NCI-H524 (cell line): ENCODE results near the gene PRDM5.
"Not testable (repeated sequence)": the region's sequence is repeated elsewhere in the genome, so short reads cannot be mapped to it uniquely, and the experiment has no call there.

Experiments
- DNase-seq, 2 experiments: peaks; one replicate each; lab custom pipeline; 2025; lab: John Stamatoyannopoulos, UW

Gene PRDM5

DNA sequence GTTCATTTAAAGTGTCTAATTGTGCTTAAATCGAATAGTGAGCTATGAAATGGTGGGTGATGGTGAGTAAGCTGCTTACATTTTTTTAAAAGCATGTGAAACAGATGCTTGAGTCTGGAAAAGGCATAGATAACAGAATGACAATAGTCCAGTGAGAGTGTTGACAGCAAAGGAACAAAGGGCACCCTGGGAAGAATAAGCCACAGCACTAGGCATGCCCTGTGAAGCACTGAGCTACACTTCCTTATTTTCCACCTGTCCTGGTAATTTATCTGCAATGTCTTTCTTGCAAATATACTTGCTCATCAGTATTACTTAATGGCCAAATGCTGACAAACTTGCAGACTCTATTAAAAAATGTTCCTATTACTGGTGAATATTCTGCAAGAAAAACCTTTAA lies 168.7 kb downstream of the PRDM5 start:
- DNase-seq: peak in 1 of 2 experiments; percentile 33

GRCh38 chr4:120750152-120750525 lies 172.4 kb downstream of the PRDM5 start:
- DNase-seq: no peak

DNA sequence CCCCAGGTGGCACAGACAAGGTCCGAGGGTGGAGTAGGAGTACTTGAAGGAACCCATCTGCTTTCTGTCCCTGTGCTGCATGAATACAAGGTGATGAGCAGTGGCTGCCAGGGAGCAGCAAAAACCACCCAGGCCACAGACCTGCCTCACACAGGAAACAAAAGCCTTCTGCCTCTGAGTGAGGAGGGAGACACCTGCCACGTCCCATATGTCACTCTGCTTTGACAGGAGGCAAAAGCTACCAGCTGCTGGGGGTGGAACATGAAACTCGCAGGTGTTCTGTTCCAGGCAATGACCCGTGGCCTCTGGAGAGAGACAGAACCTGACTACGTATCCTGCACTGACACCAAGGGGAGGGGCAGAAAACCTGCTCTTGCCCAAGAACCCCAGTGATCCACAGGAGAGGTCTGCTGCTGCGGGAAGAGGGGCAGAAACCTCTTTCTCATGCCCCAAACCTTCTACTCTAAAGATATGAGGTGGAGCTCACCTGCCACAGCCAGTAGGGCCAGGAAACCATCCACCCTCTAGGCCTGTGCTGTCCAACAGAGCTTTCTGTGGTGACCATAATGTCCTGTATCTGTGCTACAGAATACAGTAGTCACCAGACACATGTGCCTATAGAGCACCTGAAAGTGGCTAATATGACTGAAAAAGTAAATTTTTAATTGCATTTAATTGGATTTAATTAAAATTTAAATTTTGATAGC lies 172.9 kb downstream of the PRDM5 start:
- DNase-seq: peak; percentile 82 to 94

DNA sequence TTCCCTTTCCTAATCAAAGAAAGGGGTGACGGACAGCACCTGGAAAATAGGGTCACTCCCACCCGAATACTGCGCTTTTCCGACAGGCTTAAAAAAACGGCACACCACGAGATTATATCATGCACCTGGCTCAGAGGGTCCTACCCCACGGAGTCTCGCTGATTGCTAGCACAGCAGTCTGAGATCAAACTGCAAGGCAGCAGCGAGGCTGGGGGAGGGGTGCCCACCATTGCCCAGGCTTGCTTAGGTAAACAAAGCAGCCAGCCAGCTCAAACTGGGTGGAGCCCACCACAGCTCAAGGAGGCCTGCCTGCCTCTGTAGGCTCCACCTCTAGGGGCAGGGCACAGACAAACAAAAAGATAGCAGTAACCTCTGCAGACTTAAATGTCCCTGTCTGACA lies 180.9 kb downstream of the PRDM5 start:
- not testable (repeated sequence) for DNase-seq

DNA sequence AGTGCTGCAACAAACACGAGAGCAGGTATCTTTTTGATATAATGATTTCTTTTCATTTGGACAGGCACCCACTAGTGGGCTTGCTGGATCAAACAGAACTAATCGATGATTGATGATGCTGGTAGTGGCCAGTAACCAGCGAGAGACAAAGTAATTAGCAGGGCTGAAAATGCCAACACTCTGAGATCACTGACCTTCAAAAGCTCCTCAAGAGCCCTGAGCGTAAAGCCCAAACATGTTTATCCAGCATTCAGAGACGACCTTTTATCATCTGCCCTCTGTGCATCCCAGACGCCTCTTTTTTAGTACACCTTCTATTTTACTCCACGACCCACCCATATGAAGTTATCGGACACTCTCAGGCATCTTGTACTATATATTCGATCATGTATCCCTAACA lies 186.2 kb downstream of the PRDM5 start:
- no peak for DNase-seq

GRCh38 chr4:120733968-120734367 lies 188.6 kb downstream of the PRDM5 start:
- DNase-seq: no peak

DNA sequence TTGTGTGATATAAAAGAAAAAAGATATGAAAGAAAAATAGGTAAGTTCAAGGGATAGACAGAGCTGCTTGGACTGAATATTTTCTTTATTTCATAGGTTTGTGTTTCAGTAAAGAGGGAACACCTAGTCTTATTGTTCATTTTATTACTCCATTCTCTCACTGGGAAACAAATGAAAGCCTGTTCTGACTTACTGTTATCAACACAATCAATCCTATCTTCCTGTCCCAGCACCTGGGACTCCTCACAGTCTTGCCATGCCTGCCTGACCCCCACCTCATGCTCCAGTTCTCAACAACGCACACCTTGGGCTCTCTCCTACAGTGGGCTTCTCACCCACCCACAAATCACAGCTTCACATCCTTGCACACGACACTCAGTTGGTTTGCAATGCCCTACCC lies 189.5 kb downstream of the PRDM5 start:
- no peak for DNase-seq

GRCh38 chr4:120731561-120731960 lies 191.0 kb downstream of the PRDM5 start:
- DNase-seq: no peak

DNA sequence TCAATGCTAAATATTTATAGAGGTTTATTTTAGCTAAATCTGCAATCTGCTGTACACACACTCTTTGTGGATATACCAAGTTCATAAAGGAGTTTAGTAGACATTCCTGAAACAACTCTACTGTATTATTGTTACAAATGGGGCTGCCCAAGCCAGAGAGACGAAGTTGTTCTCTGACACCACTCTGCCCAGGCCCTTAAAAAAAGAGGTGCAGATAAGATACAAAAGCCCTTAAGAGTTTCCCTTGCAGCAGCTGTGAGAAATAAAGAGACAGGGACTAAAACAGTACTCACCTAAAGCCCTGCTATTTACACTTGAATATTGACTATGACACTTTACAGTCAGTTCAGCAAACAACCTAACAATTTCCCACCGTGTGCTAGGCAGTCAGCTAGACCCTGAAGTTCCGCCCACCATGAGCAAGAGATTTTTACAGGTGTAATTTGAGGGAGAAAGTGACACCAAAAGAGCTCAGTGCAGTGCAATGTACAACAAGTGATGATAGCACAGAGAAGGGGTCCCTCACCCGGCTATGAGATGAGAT lies 191.7 kb downstream of the PRDM5 start:
- no peak for DNase-seq

GRCh38 chr4:120728892-120729675 lies 193.4 kb downstream of the PRDM5 start:
- no peak for DNase-seq

GRCh38 chr4:120725639-120726580 lies 196.6 kb downstream of the PRDM5 start:
- no peak for DNase-seq

- DNase-seq: no peak
These were observed 197.9 kb downstream of the PRDM5 start for GRCh38 chr4:120724656-120725055.

DNA sequence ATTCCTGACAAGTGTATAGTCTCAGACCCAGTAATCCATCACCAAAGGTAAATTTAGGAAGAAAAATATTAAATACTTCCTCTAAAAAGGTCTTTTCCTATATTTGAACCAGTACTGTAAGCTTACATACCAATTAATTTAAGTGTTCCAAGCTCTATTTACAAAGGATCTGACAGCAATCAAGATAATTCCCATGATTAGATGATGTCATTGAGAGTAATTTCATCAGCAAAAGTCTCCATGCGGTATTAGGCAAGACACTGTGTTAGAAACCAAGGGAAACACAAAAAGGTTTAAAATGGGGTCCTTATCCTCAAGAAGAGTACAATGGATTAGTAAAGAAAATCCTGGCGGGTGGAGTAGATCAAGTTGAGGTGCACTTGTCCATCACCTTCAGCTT lies 198.5 kb downstream of the PRDM5 start:
- no peak for DNase-seq

- DNase-seq: no peak
These were observed 199.4 kb downstream of the PRDM5 start for GRCh38 chr4:120723105-120723504.

DNA sequence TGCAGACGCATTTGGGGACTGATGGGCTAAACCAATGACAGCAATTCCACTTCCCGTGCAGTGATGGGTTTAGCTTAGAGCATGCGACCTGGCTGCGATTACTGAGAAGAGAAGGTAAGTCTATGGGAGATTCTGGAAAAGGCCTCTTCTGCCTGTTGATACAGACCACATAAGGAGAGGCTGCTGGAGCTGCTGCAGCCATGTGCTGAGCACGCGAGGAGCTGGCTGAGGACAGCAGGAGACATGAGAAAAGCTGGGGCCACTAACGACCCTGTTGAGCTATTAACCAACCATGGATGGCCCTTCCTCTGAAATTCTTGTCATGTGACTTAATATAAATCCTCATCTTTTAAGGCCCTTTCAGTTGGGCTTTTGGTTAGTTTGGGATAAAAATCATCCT lies 199.9 kb downstream of the PRDM5 start:
- no peak for DNase-seq

DNA sequence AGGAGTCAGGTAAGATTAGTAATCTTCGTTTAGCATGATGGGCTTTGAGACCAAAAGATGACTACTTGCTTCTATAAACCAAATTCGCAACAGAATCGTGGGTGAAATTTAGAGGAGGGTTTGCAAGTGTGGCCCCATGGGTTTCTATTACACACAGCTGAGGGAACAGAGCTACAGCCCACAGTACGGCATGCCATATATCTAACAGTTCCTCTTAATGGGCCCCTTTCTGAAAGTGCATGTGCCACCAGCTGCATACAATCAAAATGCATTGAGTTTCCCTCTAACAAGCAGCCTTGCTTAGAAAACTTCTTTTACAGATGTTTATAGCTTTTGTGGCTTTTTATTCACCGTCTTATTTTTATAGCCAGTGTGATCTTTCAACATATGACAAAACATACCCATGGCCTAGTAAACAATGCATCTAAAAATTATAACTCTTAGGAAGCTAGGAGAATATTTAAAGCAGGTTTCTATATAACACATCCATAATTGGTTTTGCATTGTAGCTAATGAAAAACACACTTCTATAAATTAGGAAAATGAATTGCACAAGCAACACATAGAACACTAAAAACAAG lies 202.1 kb downstream of the PRDM5 start:
- no peak for DNase-seq

DNA sequence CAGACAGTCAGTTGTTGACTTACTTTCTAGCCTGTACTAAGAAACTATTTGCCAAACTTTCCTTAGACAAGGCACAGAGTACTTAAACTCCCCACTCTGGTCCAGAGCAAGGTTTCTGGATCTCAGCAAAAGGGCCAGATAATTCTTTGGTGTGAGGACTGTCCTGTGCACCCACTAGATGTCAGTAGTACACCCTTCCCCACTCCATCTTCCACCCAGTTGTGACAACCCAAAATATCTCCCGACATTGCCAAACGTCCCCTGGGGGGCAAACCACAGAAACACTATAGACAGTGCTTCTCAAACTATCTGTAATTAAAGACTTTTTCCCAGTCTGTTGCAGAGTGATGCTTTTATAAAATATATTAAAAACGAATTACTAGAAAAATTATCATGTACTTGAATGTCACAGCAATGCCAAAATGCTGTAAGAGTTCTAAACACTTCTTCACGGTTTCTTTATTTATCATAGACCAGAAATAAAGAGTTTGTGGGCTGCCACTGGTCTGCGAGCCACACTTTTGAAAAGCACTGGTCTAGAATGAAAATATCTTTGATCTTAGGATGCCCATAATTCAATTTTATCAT lies 203.5 kb downstream of the PRDM5 start:
- DNase-seq: peak in 1 of 2 experiments; percentile 34

DNA sequence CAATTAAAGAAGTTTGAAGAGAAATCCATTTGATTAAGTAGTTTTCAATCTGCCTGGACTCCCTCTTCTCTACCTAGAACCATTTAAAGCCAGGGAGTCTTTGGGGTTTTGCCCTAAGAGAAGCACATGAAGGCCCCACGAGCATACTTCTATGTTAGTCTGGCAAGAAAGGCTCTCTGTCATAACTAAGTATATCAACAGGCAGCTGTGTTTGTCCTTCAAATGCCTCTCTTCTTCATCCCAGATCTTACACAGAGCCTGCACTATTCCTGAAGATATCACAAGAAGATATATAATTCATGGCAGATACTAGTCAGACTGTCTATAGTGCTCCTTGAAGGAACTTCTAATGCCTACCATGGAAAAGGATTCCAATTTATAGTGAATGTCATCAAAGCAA lies 206.2 kb downstream of the PRDM5 start:
- DNase-seq: no peak

- DNase-seq: no peak
These were observed 208.0 kb downstream of the PRDM5 start for GRCh38 chr4:120714417-120715010.

DNA sequence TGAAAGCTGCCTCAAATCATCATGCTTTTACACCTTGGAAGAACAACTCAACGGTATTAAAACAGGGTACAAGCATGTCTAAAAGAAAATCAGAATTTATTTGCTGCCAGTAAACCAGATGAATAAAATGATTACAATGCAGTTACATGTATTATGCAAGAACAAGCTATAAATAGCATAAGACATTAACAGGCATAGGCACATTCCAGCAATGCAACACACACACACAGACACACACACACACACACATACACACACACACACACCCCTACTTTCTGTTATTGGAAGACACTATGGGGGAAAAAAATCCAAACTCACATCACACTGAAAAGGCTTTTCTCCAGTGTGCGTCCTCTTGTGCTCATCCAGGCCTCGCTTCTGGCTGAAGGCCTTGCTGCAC lies 212.5 kb downstream of the PRDM5 start:
- DNase-seq: no peak

DNA sequence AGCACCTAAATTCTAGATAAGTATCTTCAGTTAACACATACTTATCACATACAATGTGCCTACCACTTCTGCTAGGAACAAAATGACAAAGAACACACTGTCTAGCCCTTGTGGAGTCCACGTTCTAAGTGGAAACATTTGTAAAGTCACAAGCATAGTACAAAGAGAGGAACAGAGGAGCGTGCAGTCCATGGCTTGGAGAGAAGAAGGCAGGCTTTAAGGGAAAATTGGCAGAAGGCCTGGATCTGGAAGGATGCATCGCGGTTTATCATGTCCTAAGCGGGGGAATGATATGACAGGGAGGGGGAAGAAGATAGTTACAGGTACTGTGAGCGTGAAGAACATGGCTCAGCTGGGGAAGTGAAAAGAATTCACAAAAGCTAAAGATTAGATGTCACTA lies 218.0 kb downstream of the PRDM5 start:
- no peak for DNase-seq
